Prostate gland (tissue), 2 donors: Measurements from ENCODE around the gene CD40. TPM values are rescaled to one million over a fixed set of nuclear protein-coding genes. Genes with fewer than 3 reads are reported as not detected.
A peak's percentile ranks its signal among the peaks of the same experiment; 100 is the strongest.

Experiments
- DNase-seq: peaks from one replicate; pipeline ENCODE4 v3.0.0-alpha.2; 2019; ENCODE audit warnings: low spot score
- H3K27ac ChIP-seq, 2 donors: fragments of 200-600 bp; sonication (generic); 2 replicates each; pipeline ENCODE4 v1.5.1; 2017 to 2019
- H3K27me3 ChIP-seq: fragments of 200-600 bp; sonication (generic); replicated peaks from 2 replicates; pipeline ENCODE4 v1.5.1; 2019; ENCODE audit not compliant: insufficient read depth
- H3K36me3 ChIP-seq, 2 donors: fragments of 200-600 bp; sonication (generic); 1 replicate in 1 of 2; 2 replicates in 1 of 2; pipeline versions ENCODE4 v1.5.1 to v1.8.1; 2017 to 2019
- H3K4me1 ChIP-seq: fragments of 200-600 bp; sonication (generic); replicated peaks from 2 replicates; pipeline ENCODE4 v1.5.1; 2019
- H3K4me3 ChIP-seq, 2 donors: fragments of 200-600 bp; sonication (generic); 2 replicates each; pipeline ENCODE4 v1.5.1; 2017 to 2019
- H3K9me3 ChIP-seq: fragments of 200-600 bp; sonication (generic); 2 replicates; pipeline ENCODE4 v1.5.1; 2017
- CTCF ChIP-seq, 4 experiments: fragments of 200-600 bp in 2 of 4; fragments of 450-650 bp in 2 of 4; sonication (generic) in 2 of 4; IDR thresholded peaks; 1 replicate in 3 of 4; 2 replicates in 1 of 4; pipeline ENCODE4 v1.5.1; 2016 to 2019; ENCODE audit warnings: antibody characterized with exemption in 4 of 4, mild to moderate bottlenecking in 2 of 4, moderate library complexity in 2 of 4
- POLR2A ChIP-seq: fragments of 450-650 bp; IDR thresholded peaks from one replicate; pipeline ENCODE4 v1.6.1; 2016; ENCODE audit warnings: antibody characterized with exemption, mild to moderate bottlenecking
- POLR2AphosphoS5 ChIP-seq: sonication (generic); formaldehyde crosslinking; IDR thresholded peaks from one replicate; pipeline ENCODE4 v1.6.1; 2017; ENCODE audit warnings: antibody characterized with exemption
- WGBS: methylation state at CpG from one replicate; pipeline ENCODE4 v1.1.5; 2018; 5-methylcytosine and 5-hydroxymethylcytosine counted together
- intact Hi-C: fragments of 100-400 bp; cut with DNase I; formaldehyde crosslinking; loops from one replicate; pipeline ENCODE4 v1.14.2; 2022
- total RNA-seq, 2 donors: library from RNA; depleted of rRNA; stranded (reverse); fragments of >200 nt; gene quantifications; one replicate each; pipeline ENCODE4 v1.1.0, GENCODE V29; 2016

The CD40 gene
- total RNA-seq, 2 donors from 2014 or later, result 16.9 to 27.1 TPM

DNA sequence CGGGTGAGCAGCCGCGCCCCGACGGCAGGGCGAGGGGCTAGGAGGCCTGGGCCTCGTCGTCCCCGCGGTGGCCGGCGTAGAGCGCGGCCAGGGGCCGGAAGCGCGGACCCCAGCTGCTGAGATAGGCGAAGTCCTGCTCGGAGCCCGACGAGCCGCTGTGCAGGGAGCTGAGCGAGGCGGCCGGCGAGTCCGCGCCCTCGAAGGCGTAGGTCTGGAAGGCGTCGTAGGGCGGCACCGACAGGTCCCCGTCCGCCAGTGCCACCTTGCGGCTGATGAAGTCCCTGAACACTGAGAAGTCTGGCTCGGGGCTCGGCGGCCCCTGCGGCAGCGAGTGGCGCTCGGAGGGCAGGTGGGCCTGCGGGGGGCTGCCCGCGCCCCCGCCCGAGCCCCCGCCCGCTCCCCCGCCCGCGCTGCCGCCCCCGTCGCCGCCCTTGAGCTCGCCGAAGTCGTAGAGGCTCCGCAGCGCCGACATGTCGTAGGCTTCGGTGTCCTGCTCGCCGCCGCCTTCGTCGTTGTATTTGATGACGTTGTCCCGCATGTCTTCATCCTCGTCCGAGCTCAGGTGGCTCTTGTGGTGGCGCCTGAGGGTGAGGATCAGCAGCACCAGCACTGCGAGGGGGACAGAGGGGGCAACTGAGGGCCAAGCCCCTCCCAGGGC lies 56.5 kb downstream of the CD40 start:
- H3K36me3 ChIP-seq, result no peaks in the 10 kb centered on the region
- DNase-seq, result peak; percentile 50
- H3K27ac ChIP-seq, result no peak overlapping the region
- no peak for TF ChIP-seq POLR2A
- no peak for TF ChIP-seq POLR2AphosphoS5
- TF ChIP-seq CTCF (IDR thresholded peaks at IDR 0.05), result peak; percentile 25 to 70 (median 56)
- 16% methylated on average over 26 of the region's 77 CpGs for WGBS
- H3K4me3 ChIP-seq, result no peak overlapping the region
- no peaks in the 10 kb centered on the region for H3K4me1 ChIP-seq
- no peaks in the 10 kb centered on the region for H3K27me3 ChIP-seq
- H3K9me3 ChIP-seq, result no peaks in the 10 kb centered on the region
- intact Hi-C loops, result no loop called here

- H3K4me3 ChIP-seq, result no peak overlapping the region
- no peaks in the 10 kb centered on the region for H3K27me3 ChIP-seq
- intact Hi-C loops, result no loop called here
- H3K4me1 ChIP-seq, result no peaks in the 10 kb centered on the region
- no peak for DNase-seq
- 97% methylated on average over 4 of the region's 4 CpGs for WGBS
- no peaks in the 10 kb centered on the region for H3K9me3 ChIP-seq
- TF ChIP-seq POLR2A, result no peak
- TF ChIP-seq POLR2AphosphoS5, result no peak
- no peak for TF ChIP-seq CTCF (IDR thresholded peaks at IDR 0.05)
- no peaks in the 10 kb centered on the region for H3K36me3 ChIP-seq
- no peak overlapping the region for H3K27ac ChIP-seq
These were observed 57.0 kb downstream of the CD40 start for GRCh38 chr20:46175127-46175494.

GRCh38 chr20:46176739-46177378 lies 58.7 kb downstream of the CD40 start:
- intact Hi-C loops, result no loop called here
- no peaks in the 10 kb centered on the region for H3K27me3 ChIP-seq
- no peak overlapping the region for H3K4me3 ChIP-seq
- WGBS, result 78% methylated on average over 13 of the region's 13 CpGs
- H3K9me3 ChIP-seq, result no peaks in the 10 kb centered on the region
- no peak for TF ChIP-seq POLR2A
- TF ChIP-seq POLR2AphosphoS5, result no peak
- no peak for TF ChIP-seq CTCF (IDR thresholded peaks at IDR 0.05)
- no peak overlapping the region for H3K27ac ChIP-seq
- DNase-seq, result no peak
- no peaks in the 10 kb centered on the region for H3K36me3 ChIP-seq
- H3K4me1 ChIP-seq, result no peaks in the 10 kb centered on the region

DNA sequence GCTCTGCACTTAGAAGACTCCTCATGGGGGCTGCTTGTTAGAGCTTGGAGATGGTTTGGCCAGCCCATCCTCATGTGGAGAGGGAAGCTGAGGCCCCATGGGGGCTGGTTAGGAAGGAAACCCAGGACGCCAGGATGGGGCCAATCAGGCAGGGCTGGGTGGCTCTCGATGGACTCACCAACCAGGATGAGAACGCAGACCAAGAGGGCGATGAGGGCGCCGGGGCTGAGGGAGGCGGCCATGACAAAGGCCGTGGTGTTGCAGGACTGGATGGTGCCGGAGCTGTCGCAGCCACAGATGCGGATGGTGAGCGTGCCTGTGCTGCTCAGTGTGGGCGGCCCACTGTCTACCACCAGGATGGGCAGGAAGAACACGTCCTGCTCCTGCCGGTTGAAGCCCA lies 59.7 kb downstream of the CD40 start:
- DNase-seq, result no peak
- H3K27ac ChIP-seq, result no peak overlapping the region
- H3K4me3 ChIP-seq, result no peak overlapping the region
- H3K36me3 ChIP-seq, result no peaks in the 10 kb centered on the region
- intact Hi-C loops, result no loop called here
- WGBS, result 93% methylated on average over 15 of the region's 15 CpGs
- H3K9me3 ChIP-seq, result no peaks in the 10 kb centered on the region
- H3K4me1 ChIP-seq, result no peaks in the 10 kb centered on the region
- TF ChIP-seq POLR2AphosphoS5 (no peak), POLR2A (no peak), CTCF (IDR thresholded peaks at IDR 0.05) (no peak)
- no peaks in the 10 kb centered on the region for H3K27me3 ChIP-seq

GRCh38 chr20:46178891-46179290 lies 60.8 kb downstream of the CD40 start:
- no peaks in the 10 kb centered on the region for H3K4me1 ChIP-seq
- TF ChIP-seq CTCF (IDR thresholded peaks at IDR 0.05), result no peak
- no peak for TF ChIP-seq POLR2A
- TF ChIP-seq POLR2AphosphoS5, result no peak
- no peak overlapping the region for H3K4me3 ChIP-seq
- no peak for DNase-seq
- no peak overlapping the region for H3K27ac ChIP-seq
- no peaks in the 10 kb centered on the region for H3K9me3 ChIP-seq
- no peaks in the 10 kb centered on the region for H3K36me3 ChIP-seq
- no peaks in the 10 kb centered on the region for H3K27me3 ChIP-seq
- intact Hi-C loops, result no loop called here
- WGBS, result 45% methylated on average over 8 of the region's 8 CpGs
